Astrocyte (in vitro differentiated cells and primary cell): ENCODE measurements around the gene COL5A1.

Experiments
- CTCF ChIP-seq: IDR thresholded peaks from 2 replicates; pipeline ENCODE4 v1.5.1; 2011; ENCODE audit warnings: low read depth, mild to moderate bottlenecking, inconsistent platforms, low read length, moderate library complexity; ENCODE audit not compliant: insufficient read depth
- EZH2 ChIP-seq: IDR thresholded peaks from 2 replicates; pipeline ENCODE4 v1.6.1; 2012; ENCODE audit warnings: mild to moderate bottlenecking, low read length, inconsistent platforms; ENCODE audit not compliant: insufficient read depth

- TF ChIP-seq CTCF: no peak
- TF ChIP-seq EZH2: no peak
Measured at GRCh38 chr9:134891713-134892112, 250.1 kb downstream of the COL5A1 start.
